OCI-LY3 (cell line): ENCODE data around the gene SKIL.
A peak's percentile ranks its signal among the peaks of the same experiment; 100 is the strongest.

Experiments
- H2AFZ ChIP-seq: fragments of 200-600, 300-600 bp; shearing (Covaris generic); 2 replicates; pipeline ENCODE4 v1.6.0; 2014; ENCODE audit warnings: antibody characterized with exemption, low read depth, low read length
- H3K27ac ChIP-seq: fragments of 200-600, 300-600 bp; sonication (generic); 2 replicates; pipeline ENCODE4 v1.5.1; 2014; ENCODE audit warnings: mild to moderate bottlenecking, low read length, moderate library complexity, mixed read lengths
- H3K27me3 ChIP-seq: fragments of 200-600, 300-600 bp; sonication (generic); 2 replicates; pipeline ENCODE4 v1.6.1; 2014; ENCODE audit warnings: low read depth, low read length, mixed read lengths
- H3K36me3 ChIP-seq: fragments of 200-600, 300-600 bp; sonication (generic); replicated peaks from 2 replicates; pipeline ENCODE3; 2014; ENCODE audit warnings: low read depth, low read length, mixed read lengths
- H3K4me1 ChIP-seq: fragments of 300-600, 200-600 bp; sonication (generic); 2 replicates; pipeline ENCODE4 v1.6.1; 2014; ENCODE audit warnings: low read length, mixed read lengths
- H3K4me2 ChIP-seq: fragments of 200-600, 300-600 bp; sonication (generic); 2 replicates; pipeline ENCODE4 v1.6.1; 2014; ENCODE audit warnings: low read length, mixed read lengths
- H3K4me3 ChIP-seq: fragments of 300-600, 200-600 bp; sonication (generic); 2 replicates; pipeline ENCODE4 v1.5.1; 2014; ENCODE audit warnings: antibody characterized with exemption, mild to moderate bottlenecking, low read length, moderate library complexity
- H3K79me2 ChIP-seq: fragments of 300-600, 200-600 bp; shearing (Covaris generic); 2 replicates; pipeline ENCODE4 v1.6.1; 2014; ENCODE audit warnings: mild to moderate bottlenecking, low read length, mixed read lengths
- H3K9ac ChIP-seq: fragments of 300-600, 200-600 bp; shearing (Covaris generic); 2 replicates; pipeline ENCODE4 v1.6.0; 2014; ENCODE audit warnings: mild to moderate bottlenecking, low read length, moderate library complexity
- H3K9me3 ChIP-seq: fragments of 200-600, 300-600 bp; shearing (Covaris generic); 2 replicates; pipeline ENCODE4 v1.6.1; 2014; ENCODE audit warnings: low read length, mixed read lengths; ENCODE audit not compliant: insufficient read depth
- H4K20me1 ChIP-seq: fragments of 200-600, 300-600 bp; sonication (generic); 2 replicates; pipeline ENCODE4 v1.6.1; 2016; ENCODE audit warnings: low read length, mixed read lengths; ENCODE audit not compliant: insufficient read depth
- EZH2phosphoT487 ChIP-seq: fragments of 200-600 bp; shearing (Covaris generic); IDR thresholded peaks from 2 replicates; pipeline ENCODE4 v1.6.1; 2018; ENCODE audit warnings: antibody characterized with exemption, mixed run types, low read depth
- TF ChIP-seq, protein P1 (sequence below): fragments of 200-600, 300-600 bp; sonication (generic); IDR thresholded peaks from 2 replicates; pipeline ENCODE4 v1.5.1; 2014; ENCODE audit warnings: antibody characterized with exemption, low read length, low read depth

SKIL gene

DNA sequence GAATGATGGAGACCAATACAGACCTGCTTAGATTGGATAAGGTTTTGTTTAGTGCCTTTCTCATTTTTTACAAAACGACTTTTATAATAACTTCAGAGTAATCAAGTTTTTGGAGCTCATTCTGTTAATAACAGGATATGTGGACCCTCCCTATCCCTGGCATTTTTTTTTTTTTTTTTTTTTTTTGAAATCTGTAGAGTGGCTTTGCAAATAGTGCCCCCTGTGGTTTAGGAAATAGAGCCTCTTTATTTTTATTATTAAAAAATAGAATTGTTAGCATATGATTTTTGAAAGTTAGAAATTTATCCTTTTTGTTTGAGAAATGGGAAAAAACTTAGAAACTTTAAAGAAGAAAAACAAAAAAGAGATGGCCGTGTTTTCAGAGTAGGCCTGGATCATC lies 11.4 kb downstream of the SKIL start:
- Histone ChIP-seq H3K27me3 (no peaks in the 10 kb centered on the region), H3K27ac (peak overlapping the region; percentile 89), H4K20me1 (peaks cover 59% of the 10 kb centered on the region), H3K4me2 (peak overlapping the region; percentile 66), H3K4me3 (peak overlapping the region; percentile 69), H3K9me3 (no peaks in the 10 kb centered on the region), H2AFZ (no peak overlapping the region), H3K9ac (peak overlapping the region; percentile 55), H3K4me1 (peaks cover 65% of the 10 kb centered on the region), H3K36me3 (peaks cover 39% of the 10 kb centered on the region), H3K79me2 (peaks cover 100% of the 10 kb centered on the region)
- TF ChIP-seq EZH2phosphoT487: no peak
- TF ChIP-seq, protein P1, sequence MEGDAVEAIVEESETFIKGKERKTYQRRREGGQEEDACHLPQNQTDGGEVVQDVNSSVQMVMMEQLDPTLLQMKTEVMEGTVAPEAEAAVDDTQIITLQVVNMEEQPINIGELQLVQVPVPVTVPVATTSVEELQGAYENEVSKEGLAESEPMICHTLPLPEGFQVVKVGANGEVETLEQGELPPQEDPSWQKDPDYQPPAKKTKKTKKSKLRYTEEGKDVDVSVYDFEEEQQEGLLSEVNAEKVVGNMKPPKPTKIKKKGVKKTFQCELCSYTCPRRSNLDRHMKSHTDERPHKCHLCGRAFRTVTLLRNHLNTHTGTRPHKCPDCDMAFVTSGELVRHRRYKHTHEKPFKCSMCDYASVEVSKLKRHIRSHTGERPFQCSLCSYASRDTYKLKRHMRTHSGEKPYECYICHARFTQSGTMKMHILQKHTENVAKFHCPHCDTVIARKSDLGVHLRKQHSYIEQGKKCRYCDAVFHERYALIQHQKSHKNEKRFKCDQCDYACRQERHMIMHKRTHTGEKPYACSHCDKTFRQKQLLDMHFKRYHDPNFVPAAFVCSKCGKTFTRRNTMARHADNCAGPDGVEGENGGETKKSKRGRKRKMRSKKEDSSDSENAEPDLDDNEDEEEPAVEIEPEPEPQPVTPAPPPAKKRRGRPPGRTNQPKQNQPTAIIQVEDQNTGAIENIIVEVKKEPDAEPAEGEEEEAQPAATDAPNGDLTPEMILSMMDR: peak; percentile 45; the same call in 1 of the 2 replicates

DNA sequence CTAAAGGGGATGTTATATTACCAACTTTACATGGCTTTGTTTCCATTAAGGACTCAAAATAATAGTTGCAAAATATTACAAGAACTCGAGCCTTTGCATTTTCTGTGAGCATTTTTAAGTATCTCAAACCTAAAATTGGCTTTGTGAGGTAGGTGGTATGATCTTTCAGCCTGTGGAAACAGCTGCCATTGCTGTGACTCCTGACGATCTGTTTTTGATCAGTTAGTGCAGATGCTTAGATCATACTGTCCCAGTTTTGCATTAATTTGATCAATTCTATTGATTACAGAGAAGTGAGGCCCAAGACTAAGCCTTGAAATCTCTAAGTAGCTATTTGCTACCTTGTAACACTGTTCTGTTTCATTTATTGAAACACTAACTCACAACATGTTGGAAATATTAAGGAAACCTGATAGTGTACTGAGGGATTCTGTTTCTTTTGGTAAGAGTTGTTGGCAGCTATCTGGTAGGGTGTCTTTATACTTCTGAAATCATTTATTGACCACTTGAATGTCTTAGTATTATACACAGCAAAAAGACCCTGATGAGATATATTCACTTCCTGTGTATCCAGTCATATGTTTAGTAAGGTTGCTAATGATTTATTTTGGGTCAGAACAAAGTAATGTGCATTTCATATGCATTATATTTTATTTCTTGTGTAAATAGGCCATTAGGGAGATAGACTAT lies 14.8 kb downstream of the SKIL start:
- Histone ChIP-seq H3K9ac (no peak overlapping the region), H3K4me3 (no peak overlapping the region), H3K27ac (peak overlapping the region; percentile 33), H3K27me3 (no peaks in the 10 kb centered on the region), H3K4me2 (peak overlapping the region; percentile 23), H2AFZ (no peak overlapping the region), H4K20me1 (peaks cover 77% of the 10 kb centered on the region), H3K9me3 (no peaks in the 10 kb centered on the region), H3K4me1 (peaks cover 52% of the 10 kb centered on the region), H3K79me2 (peaks cover 100% of the 10 kb centered on the region), H3K36me3 (peaks cover 33% of the 10 kb centered on the region)
- TF ChIP-seq, protein P1: no peak
- TF ChIP-seq EZH2phosphoT487: no peak

DNA sequence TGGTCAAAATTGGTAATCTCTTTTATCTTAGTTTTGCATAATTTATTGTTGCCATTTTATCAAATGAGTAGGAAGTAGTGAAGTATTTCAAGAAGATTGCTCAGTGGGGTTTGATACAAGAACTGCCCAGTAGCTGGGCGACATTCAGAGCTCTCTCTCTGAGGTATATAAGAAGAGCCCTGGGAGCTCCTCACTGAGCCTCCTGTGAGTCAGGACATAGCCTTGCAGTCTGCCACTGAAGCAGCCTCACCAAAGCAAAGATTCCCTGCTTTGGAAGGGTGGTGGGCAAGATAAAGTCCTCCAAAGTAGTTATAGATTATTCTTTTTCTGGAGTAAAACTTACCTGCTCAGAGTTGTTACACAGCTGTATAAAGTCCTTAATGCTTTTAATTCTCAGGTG lies 26.1 kb downstream of the SKIL start:
- H4K20me1 ChIP-seq: peaks cover 47% of the 10 kb centered on the region
- TF ChIP-seq EZH2phosphoT487: no peak
- TF ChIP-seq, protein P1: no peak

DNA sequence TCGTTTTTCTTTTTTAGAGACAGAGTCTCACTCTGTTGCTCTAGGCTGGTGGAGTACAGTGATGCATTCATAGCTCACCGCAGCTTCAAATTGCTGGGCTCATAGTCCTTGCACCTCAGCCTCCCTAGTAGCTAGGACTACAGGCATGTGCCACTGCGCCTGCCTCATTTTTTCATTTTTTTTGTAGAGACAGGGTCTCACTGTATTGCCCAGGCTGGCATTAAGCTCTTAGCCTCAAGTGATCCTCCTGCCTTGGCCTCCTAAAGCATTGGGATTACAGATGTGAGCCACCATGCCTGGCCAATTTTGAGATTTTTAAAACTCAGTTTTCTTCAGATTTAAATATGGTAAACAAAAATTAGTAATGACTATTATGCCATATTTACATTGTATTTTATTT lies 29.0 kb downstream of the SKIL start:
- no peak for TF ChIP-seq EZH2phosphoT487
- TF ChIP-seq, protein P1: no peak
- Histone ChIP-seq H3K9me3 (no peaks in the 10 kb centered on the region), H3K36me3 (peaks cover 49% of the 10 kb centered on the region), H3K9ac (no peak overlapping the region), H3K4me1 (peaks cover 16% of the 10 kb centered on the region), H3K79me2 (peaks cover 88% of the 10 kb centered on the region), H4K20me1 (peaks cover 36% of the 10 kb centered on the region), H2AFZ (no peak overlapping the region), H3K27me3 (no peaks in the 10 kb centered on the region), H3K27ac (no peak overlapping the region), H3K4me3 (no peak overlapping the region), H3K4me2 (no peak overlapping the region)

More for the DNA sequence above, 26.1 kb downstream of the SKIL start:
- peaks cover 94% of the 10 kb centered on the region for H3K79me2 ChIP-seq
- H3K4me1 ChIP-seq: no peaks in the 10 kb centered on the region
- no peak overlapping the region for H3K4me2 ChIP-seq
- H3K9me3 ChIP-seq: no peaks in the 10 kb centered on the region
- no peaks in the 10 kb centered on the region for H3K27me3 ChIP-seq
- no peak overlapping the region for H3K9ac ChIP-seq
- H3K4me3 ChIP-seq: no peak overlapping the region
- peaks cover 50% of the 10 kb centered on the region for H3K36me3 ChIP-seq
- H3K27ac ChIP-seq: no peak overlapping the region
- no peak overlapping the region for H2AFZ ChIP-seq
